Activated CD4-positive, alpha-beta T cell treated with anti-CD3 and anti-CD28 coated beads for 4 hours (primary cell): ENCODE measurements around the gene PPP6R3.

Experiments
- DNase-seq, 2 donors: peaks; one replicate each; pipeline ENCODE4 v3.0.0-alpha.2; 2020

The PPP6R3 gene

GRCh38 chr11:68497761-68498160, 37.2 kb downstream of the PPP6R3 start:
- no peak for DNase-seq

DNA sequence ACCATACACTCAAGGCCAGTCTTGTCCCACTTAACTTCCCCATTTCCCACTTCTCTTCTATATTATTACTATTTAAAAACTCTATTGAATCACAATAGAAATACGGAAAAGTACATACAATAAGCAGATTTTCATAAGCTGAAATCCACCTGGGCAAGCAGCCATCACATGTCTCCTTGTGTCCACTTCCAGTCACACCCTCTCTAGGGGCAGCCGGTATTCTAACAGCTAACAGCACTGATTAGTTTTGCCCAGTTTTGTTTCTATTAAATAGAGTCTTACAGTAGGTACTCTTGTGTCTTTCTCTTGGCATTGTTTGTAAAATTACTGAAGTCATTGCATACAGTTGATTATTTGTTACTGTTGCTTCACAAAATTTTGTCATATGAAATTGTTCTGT, 37.8 kb downstream of the PPP6R3 start:
- no peak for DNase-seq

- no peak for DNase-seq
These were observed 38.6 kb downstream of the PPP6R3 start for GRCh38 chr11:68498903-68499883.

- DNase-seq: no peak
These were observed 39.7 kb downstream of the PPP6R3 start for GRCh38 chr11:68500206-68500605.

DNA sequence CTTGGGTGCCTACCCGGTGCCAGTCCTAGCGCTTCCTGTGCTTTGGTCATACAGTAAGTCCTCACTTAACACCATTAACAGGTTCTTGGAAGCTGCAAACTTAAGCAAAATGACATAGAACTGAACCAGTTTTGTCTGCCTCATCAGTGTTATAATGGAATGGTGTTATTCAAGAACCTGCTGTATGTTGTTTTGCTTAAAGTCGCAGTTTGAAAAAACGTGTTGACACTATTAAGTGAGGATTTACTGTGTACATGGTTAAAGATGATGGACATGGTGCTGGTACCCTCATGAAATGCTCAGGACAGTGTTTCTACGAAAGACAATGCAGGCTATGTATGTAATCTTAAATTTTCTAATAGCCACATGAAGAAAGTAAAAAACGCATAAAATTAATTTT, 41.3 kb downstream of the PPP6R3 start:
- DNase-seq: no peak

- DNase-seq: no peak
These were observed 42.7 kb downstream of the PPP6R3 start for GRCh38 chr11:68503251-68503687.

DNA sequence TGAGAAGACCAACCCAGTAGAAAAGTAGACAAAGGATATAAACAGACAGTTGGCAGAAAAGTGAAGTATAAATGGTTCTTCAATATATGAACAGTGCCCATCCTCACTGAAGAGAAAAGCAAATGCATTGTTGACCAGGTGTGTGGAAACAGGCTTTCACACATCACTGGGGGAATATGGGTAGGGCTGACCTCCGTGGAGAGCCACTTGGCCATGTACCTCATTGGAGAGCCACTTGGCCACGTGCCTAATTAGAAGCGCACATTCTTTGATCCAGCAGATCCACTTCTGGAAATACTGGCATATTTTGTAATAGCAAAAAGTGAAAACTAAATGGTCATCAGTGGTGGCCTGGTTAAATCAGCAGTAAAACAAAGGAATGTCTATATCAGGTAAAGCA, 43.2 kb downstream of the PPP6R3 start:
- no peak for DNase-seq

- no peak for DNase-seq
These were observed 44.0 kb downstream of the PPP6R3 start for GRCh38 chr11:68504432-68505066.

- no peak for DNase-seq
These were observed 45.0 kb downstream of the PPP6R3 start for GRCh38 chr11:68505596-68505995.

- DNase-seq: no peak
These were observed 46.4 kb downstream of the PPP6R3 start for GRCh38 chr11:68506908-68507307.

GRCh38 chr11:68508425-68508824, 47.9 kb downstream of the PPP6R3 start:
- DNase-seq: no peak

DNA sequence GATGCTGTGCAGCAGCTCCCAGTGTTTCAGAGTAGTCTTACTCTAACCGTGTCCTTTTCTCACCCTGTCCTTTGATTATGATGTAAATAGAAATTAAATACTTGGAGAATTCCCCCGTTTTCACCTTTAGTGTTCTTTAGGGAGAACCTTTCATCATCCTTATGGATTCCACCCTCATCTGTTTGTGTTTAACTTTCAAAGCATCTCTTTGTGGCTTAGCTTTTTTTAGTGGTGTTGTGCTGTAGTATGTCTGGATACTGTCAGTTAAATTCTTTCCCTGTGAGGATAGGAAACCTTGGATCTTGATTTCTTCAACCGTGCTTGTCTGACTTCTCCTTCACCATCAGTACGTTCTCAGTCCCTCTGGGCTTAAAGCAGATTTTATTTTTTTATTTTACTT, 48.5 kb downstream of the PPP6R3 start:
- no peak for DNase-seq

GRCh38 chr11:68513930-68514487, 53.5 kb downstream of the PPP6R3 start:
- no peak for DNase-seq

- no peak for DNase-seq
These were observed 56.7 kb downstream of the PPP6R3 start for GRCh38 chr11:68517121-68517741.

- DNase-seq: no peak
These were observed 57.6 kb downstream of the PPP6R3 start for GRCh38 chr11:68518191-68518590.

DNA sequence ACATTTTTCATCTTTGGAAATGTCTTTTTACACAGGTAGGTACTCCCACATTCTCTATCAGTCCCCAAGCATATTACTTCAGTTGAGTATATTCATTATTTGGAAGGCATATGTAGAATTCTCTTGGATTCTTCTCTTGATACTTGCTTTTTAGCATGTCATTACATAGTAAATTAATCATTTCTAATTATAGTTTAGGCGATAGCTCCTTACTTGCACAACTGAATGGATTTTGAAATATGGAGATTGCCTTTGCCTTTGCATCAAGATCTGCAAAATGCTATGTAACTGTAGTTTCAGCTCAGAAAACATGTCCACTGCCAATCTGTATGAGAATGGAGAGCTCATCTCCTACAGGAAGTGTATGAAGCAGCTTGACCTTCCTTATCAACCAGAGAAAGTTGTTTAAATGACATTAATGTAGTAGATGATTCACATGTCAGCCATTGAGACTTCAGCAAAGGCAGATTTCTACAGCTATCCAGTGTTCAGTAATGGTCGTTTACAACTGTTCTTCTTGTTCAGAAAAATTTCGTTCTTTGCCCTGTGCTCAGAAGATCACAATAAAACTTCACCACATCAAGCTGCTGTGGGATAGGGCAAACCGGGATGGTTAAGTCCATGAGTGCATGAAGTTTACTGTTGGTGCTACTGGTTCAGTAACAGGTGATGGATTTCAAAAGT, 61.6 kb downstream of the PPP6R3 start:
- DNase-seq: no peak

DNA sequence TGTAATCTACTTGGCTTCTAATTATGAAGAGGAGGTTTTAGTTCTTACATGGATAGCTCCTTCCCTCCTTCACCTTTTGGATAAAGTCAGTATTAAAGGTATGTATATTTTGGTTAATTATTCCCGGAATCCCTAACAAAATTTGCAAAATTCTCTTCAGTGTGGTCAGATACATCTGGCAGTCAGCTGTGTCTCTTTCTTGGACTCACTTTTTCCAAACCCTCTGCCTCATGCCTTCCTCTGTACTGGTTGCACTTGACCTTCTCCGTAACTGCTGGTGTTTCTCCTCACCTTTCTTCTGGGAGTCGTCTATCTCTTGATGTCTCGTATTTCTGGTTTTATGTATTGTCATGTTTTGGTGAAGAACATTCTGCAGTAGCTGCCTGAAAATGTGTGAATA, 62.5 kb downstream of the PPP6R3 start:
- no peak for DNase-seq

- no peak for DNase-seq
These were observed 63.2 kb downstream of the PPP6R3 start for GRCh38 chr11:68523743-68524142.

DNA sequence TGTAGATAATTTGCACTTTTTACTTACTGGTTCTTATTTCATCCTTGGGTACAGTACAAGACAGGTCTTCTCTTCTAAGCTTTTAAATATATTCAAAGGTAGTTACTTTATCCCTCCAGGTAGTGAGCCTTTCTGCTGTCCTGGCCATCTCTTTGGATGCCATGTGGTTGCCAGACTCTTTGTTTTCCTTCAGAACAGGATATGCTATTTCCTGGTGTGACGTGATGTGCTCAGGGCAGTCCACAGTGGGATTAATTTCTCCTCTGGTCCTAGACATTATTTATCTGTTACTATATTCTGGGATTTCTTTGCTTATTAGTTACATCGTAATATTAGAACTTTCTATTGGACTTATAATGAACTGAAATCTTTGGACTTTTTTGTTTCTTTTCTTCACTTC, 63.7 kb downstream of the PPP6R3 start:
- DNase-seq: no peak

- no peak for DNase-seq
These were observed 64.1 kb downstream of the PPP6R3 start for GRCh38 chr11:68524681-68525080.

GRCh38 chr11:68525336-68525735, 64.8 kb downstream of the PPP6R3 start:
- no peak for DNase-seq

DNA sequence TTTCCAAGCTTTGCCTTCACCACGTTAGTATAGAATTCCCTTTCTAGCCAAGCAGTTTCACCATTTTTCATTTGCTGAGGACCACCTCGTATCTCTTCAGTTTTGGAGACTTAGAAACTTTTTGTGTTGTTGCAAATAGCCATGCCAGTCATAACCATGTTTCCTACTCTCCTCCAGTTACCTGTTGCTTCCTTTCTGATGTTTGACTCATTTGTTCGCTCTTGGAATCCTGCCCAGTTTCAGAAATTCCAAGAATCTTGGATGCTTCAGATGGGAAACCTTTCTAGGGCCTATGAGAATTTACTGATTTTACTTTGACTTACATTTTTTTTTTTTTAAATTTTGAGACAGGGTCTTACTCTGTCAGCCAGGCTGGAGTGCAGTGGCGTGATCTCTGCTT, 65.4 kb downstream of the PPP6R3 start:
- DNase-seq: no peak

- DNase-seq: no peak
These were observed 67.0 kb downstream of the PPP6R3 start for GRCh38 chr11:68527585-68527984.
